Measurements from ENCODE around the gene DPEP2NB.
A peak's percentile ranks its signal among the peaks of the same experiment; 100 is the strongest.

Gene DPEP2NB

DNA sequence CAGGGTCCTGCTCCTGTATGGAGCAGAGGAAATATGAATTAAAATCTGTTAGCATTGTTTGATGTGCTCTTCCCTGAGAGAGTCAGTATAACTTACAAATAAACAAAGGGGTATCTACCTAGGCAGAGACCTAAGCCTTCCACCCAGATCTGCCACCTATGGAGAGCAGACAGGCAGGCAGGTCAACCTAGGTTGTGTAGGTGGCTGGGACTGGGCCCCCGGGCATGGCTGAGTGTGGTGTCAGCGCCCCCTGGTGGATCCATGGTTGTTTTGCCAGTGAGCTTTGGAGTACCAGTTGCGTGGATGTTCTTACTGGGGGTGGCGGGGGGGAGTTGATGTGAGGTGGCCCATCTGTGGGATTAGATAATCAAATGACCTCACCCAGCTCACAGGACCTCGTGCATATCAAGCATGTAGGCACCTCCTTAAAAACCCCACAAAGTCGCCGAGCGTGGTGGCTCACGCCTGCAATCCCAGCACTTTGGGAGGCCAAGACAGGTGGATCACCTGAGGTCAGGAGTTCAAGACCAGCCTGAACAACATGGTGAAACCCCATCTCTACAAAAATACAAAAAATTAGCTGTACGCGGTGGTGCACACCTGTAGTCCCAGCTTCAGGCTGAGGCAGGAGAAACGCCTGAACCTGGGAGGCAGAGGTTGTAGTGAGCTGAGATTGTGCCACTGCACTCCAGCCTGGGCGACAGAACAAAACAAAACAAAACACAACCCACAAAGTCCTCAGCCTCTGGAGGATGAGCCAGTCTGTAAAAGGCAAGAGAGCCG is 25.0 kb upstream of the DPEP2NB start:
- no peak overlapping the region for H3K4me3 ChIP-seq (ENCODE audit: low read depth, low read length)
- no peaks in the 10 kb centered on the region for H3K9me3 ChIP-seq (ENCODE audit: control insufficient read depth, insufficient read depth, low read depth, low read length)
- CTCF ChIA-PET = interaction anchor here (0.6 to 2.5 kb wide), 33 partner anchors 11 to 524 kb away, joined by 3 to 12 read pairs (median 4); partner anchors contain the start of gene LCAT
- H3K27ac ChIP-seq (ENCODE audit: extremely low read depth, low read depth, low read length) = no peak overlapping the region
- POLR2A ChIA-PET = interaction anchor here (0.6 to 1.5 kb wide), 8 partner anchors 18 to 747 kb away, joined by 3 to 7 read pairs (median 4); partner anchors contain the start of genes DDX28, DUS2 and LCAT
- H3K36me3 ChIP-seq (ENCODE audit: control insufficient read depth in 2 of 2, insufficient read depth in 1 of 2, low read length in 2 of 2) = peaks cover 11 to 32% of the 10 kb centered on the region in 2 experiments; a peak in 2 of 3 replicates
- H3K4me1 ChIP-seq (ENCODE audit: control insufficient read depth, insufficient read depth, low read length) = no peaks in the 10 kb centered on the region
- TF ChIP-seq ZFHX2 (tag by site-specific recombination; conservative IDR thresholded peaks at IDR 0.05) (peak; percentile 87), EGR2 (tag by site-specific recombination; IDR thresholded peaks at IDR 0.05; ENCODE audit: low read depth) (peak; percentile 94), ZNF629 (tag by site-specific recombination; IDR thresholded peaks at IDR 0.05) (0 out of 2 replicates have a peak, but pooled peaks have one; percentile 17), GLIS2 (tag by site-specific recombination; IDR thresholded peaks at IDR 0.05) (0 out of 2 replicates have a peak, but pooled peaks have one; percentile 16), SCRT1 (tag by site-specific recombination; IDR thresholded peaks at IDR 0.05; ENCODE audit: borderline replicate concordance) (peak; percentile 80), ZNF660 (tag by site-specific recombination; IDR thresholded peaks at IDR 0.05) (peak; percentile 89), SCRT2 (tag by site-specific recombination; IDR thresholded peaks at IDR 0.05) (peak; percentile 94), ZNF624 (tag by site-specific recombination; IDR thresholded peaks at IDR 0.05) (no peak), ZNF416 (tag by site-specific recombination; IDR thresholded peaks at IDR 0.05) (no peak), SP7 (tag by site-specific recombination; IDR thresholded peaks at IDR 0.05) (0 out of 2 replicates have a peak, but pooled peaks have one; percentile 20), ZNF621 (tag by site-specific recombination; IDR thresholded peaks at IDR 0.05) (no peak), ZFP69B (tag by site-specific recombination; IDR thresholded peaks at IDR 0.05) (peak; percentile 43; the same call in 1 of the 2 replicates), ZNF501 (tag by site-specific recombination; IDR thresholded peaks at IDR 0.05) (peak; percentile 27; the same call in 1 of the 2 replicates), KLF8 (tag by site-specific recombination; IDR thresholded peaks at IDR 0.05) (0 out of 2 replicates have a peak, but pooled peaks have one; percentile 28), ZNF600 (tag by site-specific recombination; IDR thresholded peaks at IDR 0.05) (peak; percentile 11; the same call in 1 of the 2 replicates), GLIS1 (tag by site-specific recombination; IDR thresholded peaks at IDR 0.05) (peak; percentile 79), ZBTB17 (tag by site-specific recombination; IDR thresholded peaks at IDR 0.05) (peak; percentile 41), ZNF2 (tag by site-specific recombination; IDR thresholded peaks at IDR 0.05) (peak; percentile 40)
- TF ChIP-seq, protein P1, sequence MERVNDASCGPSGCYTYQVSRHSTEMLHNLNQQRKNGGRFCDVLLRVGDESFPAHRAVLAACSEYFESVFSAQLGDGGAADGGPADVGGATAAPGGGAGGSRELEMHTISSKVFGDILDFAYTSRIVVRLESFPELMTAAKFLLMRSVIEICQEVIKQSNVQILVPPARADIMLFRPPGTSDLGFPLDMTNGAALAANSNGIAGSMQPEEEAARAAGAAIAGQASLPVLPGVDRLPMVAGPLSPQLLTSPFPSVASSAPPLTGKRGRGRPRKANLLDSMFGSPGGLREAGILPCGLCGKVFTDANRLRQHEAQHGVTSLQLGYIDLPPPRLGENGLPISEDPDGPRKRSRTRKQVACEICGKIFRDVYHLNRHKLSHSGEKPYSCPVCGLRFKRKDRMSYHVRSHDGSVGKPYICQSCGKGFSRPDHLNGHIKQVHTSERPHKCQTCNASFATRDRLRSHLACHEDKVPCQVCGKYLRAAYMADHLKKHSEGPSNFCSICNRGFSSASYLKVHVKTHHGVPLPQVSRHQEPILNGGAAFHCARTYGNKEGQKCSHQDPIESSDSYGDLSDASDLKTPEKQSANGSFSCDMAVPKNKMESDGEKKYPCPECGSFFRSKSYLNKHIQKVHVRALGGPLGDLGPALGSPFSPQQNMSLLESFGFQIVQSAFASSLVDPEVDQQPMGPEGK (tag by site-specific recombination; IDR thresholded peaks at IDR 0.05) = peak; percentile 92
- TF ChIP-seq, protein P2, sequence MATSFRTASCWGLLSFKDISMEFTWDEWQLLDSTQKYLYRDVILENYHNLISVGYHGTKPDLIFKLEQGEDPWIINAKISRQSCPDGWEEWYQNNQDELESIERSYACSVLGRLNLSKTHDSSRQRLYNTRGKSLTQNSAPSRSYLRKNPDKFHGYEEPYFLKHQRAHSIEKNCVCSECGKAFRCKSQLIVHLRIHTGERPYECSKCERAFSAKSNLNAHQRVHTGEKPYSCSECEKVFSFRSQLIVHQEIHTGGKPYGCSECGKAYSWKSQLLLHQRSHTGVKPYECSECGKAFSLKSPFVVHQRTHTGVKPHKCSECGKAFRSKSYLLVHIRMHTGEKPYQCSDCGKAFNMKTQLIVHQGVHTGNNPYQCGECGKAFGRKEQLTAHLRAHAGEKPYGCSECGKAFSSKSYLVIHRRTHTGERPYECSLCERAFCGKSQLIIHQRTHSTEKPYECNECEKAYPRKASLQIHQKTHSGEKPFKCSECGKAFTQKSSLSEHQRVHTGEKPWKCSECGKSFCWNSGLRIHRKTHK (tag by site-specific recombination; IDR thresholded peaks at IDR 0.05) = no peak
- TF ChIP-seq, protein P3, sequence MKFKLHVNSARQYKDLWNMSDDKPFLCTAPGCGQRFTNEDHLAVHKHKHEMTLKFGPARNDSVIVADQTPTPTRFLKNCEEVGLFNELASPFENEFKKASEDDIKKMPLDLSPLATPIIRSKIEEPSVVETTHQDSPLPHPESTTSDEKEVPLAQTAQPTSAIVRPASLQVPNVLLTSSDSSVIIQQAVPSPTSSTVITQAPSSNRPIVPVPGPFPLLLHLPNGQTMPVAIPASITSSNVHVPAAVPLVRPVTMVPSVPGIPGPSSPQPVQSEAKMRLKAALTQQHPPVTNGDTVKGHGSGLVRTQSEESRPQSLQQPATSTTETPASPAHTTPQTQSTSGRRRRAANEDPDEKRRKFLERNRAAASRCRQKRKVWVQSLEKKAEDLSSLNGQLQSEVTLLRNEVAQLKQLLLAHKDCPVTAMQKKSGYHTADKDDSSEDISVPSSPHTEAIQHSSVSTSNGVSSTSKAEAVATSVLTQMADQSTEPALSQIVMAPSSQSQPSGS (tag by site-specific recombination; IDR thresholded peaks at IDR 0.05; ENCODE audit: low read depth) = peak; percentile 42; the same call in 1 of the 2 replicates
- TF ChIP-seq, protein P4, sequence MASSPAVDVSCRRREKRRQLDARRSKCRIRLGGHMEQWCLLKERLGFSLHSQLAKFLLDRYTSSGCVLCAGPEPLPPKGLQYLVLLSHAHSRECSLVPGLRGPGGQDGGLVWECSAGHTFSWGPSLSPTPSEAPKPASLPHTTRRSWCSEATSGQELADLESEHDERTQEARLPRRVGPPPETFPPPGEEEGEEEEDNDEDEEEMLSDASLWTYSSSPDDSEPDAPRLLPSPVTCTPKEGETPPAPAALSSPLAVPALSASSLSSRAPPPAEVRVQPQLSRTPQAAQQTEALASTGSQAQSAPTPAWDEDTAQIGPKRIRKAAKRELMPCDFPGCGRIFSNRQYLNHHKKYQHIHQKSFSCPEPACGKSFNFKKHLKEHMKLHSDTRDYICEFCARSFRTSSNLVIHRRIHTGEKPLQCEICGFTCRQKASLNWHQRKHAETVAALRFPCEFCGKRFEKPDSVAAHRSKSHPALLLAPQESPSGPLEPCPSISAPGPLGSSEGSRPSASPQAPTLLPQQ (tag by site-specific recombination; IDR thresholded peaks at IDR 0.05) = peak; percentile 58; the same call in 1 of the 2 replicates
- TF ChIP-seq, protein P5, sequence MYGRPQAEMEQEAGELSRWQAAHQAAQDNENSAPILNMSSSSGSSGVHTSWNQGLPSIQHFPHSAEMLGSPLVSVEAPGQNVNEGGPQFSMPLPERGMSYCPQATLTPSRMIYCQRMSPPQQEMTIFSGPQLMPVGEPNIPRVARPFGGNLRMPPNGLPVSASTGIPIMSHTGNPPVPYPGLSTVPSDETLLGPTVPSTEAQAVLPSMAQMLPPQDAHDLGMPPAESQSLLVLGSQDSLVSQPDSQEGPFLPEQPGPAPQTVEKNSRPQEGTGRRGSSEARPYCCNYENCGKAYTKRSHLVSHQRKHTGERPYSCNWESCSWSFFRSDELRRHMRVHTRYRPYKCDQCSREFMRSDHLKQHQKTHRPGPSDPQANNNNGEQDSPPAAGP (tag by site-specific recombination; IDR thresholded peaks at IDR 0.05) = no peak
- TF ChIP-seq, protein P6, sequence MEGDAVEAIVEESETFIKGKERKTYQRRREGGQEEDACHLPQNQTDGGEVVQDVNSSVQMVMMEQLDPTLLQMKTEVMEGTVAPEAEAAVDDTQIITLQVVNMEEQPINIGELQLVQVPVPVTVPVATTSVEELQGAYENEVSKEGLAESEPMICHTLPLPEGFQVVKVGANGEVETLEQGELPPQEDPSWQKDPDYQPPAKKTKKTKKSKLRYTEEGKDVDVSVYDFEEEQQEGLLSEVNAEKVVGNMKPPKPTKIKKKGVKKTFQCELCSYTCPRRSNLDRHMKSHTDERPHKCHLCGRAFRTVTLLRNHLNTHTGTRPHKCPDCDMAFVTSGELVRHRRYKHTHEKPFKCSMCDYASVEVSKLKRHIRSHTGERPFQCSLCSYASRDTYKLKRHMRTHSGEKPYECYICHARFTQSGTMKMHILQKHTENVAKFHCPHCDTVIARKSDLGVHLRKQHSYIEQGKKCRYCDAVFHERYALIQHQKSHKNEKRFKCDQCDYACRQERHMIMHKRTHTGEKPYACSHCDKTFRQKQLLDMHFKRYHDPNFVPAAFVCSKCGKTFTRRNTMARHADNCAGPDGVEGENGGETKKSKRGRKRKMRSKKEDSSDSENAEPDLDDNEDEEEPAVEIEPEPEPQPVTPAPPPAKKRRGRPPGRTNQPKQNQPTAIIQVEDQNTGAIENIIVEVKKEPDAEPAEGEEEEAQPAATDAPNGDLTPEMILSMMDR (tag by site-specific recombination; IDR thresholded peaks at IDR 0.05) = peak; percentile 81

Measured in HEK293 (cell line).